ENCODE measurements around the gene TCF23.

TCF23 gene

DNA sequence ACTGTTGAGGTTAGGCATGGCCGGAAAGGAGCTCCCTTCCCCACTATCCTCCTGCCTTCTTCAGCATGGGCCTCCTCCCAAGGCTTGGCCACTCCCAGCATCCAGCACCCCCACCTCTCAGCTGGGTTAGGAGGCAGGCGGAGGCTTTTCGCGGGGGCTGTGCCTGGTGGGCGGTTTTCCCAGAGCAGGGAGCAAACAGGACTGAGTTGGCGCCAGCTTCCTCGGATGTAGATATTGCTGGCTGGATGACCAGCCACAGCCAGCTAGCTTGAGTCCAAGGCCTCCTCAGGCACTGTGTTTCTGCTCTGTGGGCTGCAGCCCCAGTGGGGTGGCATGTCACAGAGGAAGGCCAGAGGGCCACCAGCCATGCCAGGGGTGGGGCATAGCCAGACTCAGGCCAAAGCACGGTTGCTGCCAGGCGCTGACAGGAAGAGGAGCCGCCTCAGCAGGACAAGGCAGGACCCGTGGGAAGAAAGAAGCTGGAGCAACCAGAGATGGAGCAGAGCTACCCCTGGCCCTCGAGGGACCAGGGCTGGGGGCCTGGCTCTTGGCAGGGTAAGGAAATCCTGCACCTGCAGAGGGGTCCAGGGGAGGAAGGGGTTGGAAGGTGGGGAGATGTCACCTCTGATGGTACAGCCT is at the start of gene TCF23:
TSS of gene TCF23 (plus strand) at position 204 of the 639 bp plus-strand sequence. CDS start at position 334, 130 bp downstream.
- no peak for TF ChIP-seq CTCF (IDR thresholded peaks at IDR 0.05; ENCODE audit: unreplicated experiment in 3 of 3)
- H3K4me3 Mint-ChIP-seq = peak within 1 kb of the TSS in 2 of 3 experiments; percentile 23 to 78

DNA sequence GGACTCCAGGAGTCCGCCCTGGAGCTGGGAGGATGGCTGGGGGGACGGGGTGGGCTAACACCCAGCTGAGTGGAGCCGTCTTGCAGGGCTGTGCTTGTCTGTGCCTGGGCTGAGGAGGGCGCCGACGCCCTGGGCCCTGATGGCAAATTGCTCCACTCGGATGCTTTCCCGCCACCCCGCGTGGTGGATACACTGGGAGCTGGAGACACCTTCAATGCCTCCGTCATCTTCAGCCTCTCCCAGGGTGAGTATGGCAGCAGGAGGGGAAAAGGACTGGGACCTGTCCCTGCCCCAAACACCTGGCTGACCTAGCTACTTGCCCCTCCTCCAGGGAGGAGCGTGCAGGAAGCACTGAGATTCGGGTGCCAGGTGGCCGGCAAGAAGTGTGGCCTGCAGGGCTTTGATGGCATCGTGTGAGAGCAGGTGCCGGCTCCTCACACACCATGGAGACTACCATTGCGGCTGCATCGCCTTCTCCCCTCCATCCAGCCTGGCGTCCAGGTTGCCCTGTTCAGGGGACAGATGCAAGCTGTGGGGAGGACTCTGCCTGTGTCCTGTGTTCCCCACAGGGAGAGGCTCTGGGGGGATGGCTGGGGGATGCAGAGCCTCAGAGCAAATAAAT is 49.4 kb upstream of the TCF23 start:
- peaks cover 3% of the 10 kb centered on the region for H3K27me3 Mint-ChIP-seq (ENCODE audit: low read depth)

More for the DNA sequence above, at the start of gene TCF23:
- Mint-ChIP-seq H3K9me3 (no peaks in the 10 kb centered on the region), H3K27ac (peak within 1 kb of the TSS in 2 of 3 experiments; percentile 90 to 97), H3K4me1 (peaks cover 41% of the 10 kb centered on the region), H3K36me3 (ENCODE audit: low read depth) (no peaks in the 10 kb centered on the region), H3K27me3 (ENCODE audit: low read depth) (no peaks in the 10 kb centered on the region)

GRCh38 chr2:27100036-27100435 is 48.8 kb upstream of the TCF23 start:
- peaks cover 14% of the 10 kb centered on the region for H3K4me1 Mint-ChIP-seq
- no peaks in the 10 kb centered on the region for H3K9me3 Mint-ChIP-seq

More for the DNA sequence above, 49.4 kb upstream of the TCF23 start:
- Mint-ChIP-seq H3K27ac (no peak overlapping the region), H3K4me1 (peaks cover 14% of the 10 kb centered on the region), H3K36me3 (ENCODE audit: low read depth) (no peaks in the 10 kb centered on the region), H3K4me3 (no peak overlapping the region), H3K9me3 (no peaks in the 10 kb centered on the region)
- no peak for TF ChIP-seq CTCF (IDR thresholded peaks at IDR 0.05; ENCODE audit: unreplicated experiment in 3 of 3)

DNA sequence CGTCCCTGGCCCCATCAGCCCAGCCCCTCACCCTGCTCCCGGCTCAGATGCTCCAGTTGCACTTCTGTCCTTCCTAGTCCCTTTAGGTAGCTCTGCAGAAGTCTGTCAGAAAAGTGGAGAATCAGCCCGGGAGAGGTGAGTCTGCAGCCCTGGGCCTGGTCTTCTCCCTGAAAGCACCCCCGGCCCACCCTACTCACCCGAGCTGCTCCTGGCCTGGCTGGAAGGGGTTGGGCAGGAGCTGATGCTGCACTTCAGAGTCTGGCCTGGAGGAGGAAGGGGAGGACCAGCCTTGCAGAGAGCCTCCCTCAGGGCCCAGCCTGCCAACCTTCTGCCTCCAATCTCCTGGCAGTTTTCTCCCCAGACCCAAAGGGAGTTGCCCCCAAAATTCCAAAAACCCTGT is 46.5 kb upstream of the TCF23 start:
- TF ChIP-seq CTCF (IDR thresholded peaks at IDR 0.05; ENCODE audit: unreplicated experiment in 3 of 3) = no peak
- Mint-ChIP-seq H3K36me3 (ENCODE audit: low read depth) (no peaks in the 10 kb centered on the region), H3K27me3 (ENCODE audit: low read depth) (peaks cover 3% of the 10 kb centered on the region), H3K4me1 (no peaks in the 10 kb centered on the region), H3K9me3 (no peaks in the 10 kb centered on the region), H3K27ac (no peak overlapping the region), H3K4me3 (no peak overlapping the region)

More at GRCh38 chr2:27100036-27100435, 48.8 kb upstream of the TCF23 start:
- Mint-ChIP-seq H3K4me3 (no peak overlapping the region), H3K27me3 (ENCODE audit: low read depth) (peaks cover 3% of the 10 kb centered on the region), H3K27ac (no peak overlapping the region), H3K36me3 (ENCODE audit: low read depth) (no peaks in the 10 kb centered on the region)
- TF ChIP-seq CTCF (IDR thresholded peaks at IDR 0.05; ENCODE audit: unreplicated experiment in 3 of 3) = no peak

- Mint-ChIP-seq H3K27me3 (ENCODE audit: low read depth) (peaks cover 4% of the 10 kb centered on the region), H3K9me3 (no peaks in the 10 kb centered on the region)
Measured at GRCh38 chr2:27105981-27106380, 42.8 kb upstream of the TCF23 start.

More at GRCh38 chr2:27105981-27106380, 42.8 kb upstream of the TCF23 start:
- Mint-ChIP-seq H3K4me3 (no peak overlapping the region), H3K36me3 (ENCODE audit: low read depth) (no peaks in the 10 kb centered on the region), H3K4me1 (no peaks in the 10 kb centered on the region), H3K27ac (no peak overlapping the region)
- TF ChIP-seq CTCF (IDR thresholded peaks at IDR 0.05; ENCODE audit: unreplicated experiment in 3 of 3) = no peak

All from nephron (organoid).